Upper lobe of left lung (tissue), 4 donors: ENCODE data around the gene ELP5.

Source experiments
- EP300 ChIP-seq, 4 donors: sonication (generic); formaldehyde crosslinking; IDR thresholded peaks; one replicate each; pipeline ENCODE4 v1.5.1; 2017; ENCODE audit warnings: antibody characterized with exemption in 4 of 4, control low read depth in 2 of 4
- POLR2A ChIP-seq, 4 donors: fragments of 450-650 bp; IDR thresholded peaks; one replicate each; pipeline ENCODE4 v1.5.1; 2016 to 2017; ENCODE audit warnings: antibody characterized with exemption in 4 of 4, mild to moderate bottlenecking in 2 of 4
- POLR2AphosphoS5 ChIP-seq, 2 donors: sonication (generic); formaldehyde crosslinking; IDR thresholded peaks; one replicate each; pipeline ENCODE4 v1.5.1; 2017; ENCODE audit warnings: antibody characterized with exemption in 2 of 2
- TF ChIP-seq, protein P1 (sequence below), 6 experiments: fragments of 450-650 bp in 4 of 6; fragments of 200-600 bp in 2 of 6; sonication (generic) in 2 of 6; IDR thresholded peaks; one replicate each; pipeline ENCODE4 v1.5.1; 2016 to 2019; ENCODE audit warnings: antibody characterized with exemption in 6 of 6

- TF ChIP-seq, protein P1, sequence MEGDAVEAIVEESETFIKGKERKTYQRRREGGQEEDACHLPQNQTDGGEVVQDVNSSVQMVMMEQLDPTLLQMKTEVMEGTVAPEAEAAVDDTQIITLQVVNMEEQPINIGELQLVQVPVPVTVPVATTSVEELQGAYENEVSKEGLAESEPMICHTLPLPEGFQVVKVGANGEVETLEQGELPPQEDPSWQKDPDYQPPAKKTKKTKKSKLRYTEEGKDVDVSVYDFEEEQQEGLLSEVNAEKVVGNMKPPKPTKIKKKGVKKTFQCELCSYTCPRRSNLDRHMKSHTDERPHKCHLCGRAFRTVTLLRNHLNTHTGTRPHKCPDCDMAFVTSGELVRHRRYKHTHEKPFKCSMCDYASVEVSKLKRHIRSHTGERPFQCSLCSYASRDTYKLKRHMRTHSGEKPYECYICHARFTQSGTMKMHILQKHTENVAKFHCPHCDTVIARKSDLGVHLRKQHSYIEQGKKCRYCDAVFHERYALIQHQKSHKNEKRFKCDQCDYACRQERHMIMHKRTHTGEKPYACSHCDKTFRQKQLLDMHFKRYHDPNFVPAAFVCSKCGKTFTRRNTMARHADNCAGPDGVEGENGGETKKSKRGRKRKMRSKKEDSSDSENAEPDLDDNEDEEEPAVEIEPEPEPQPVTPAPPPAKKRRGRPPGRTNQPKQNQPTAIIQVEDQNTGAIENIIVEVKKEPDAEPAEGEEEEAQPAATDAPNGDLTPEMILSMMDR (IDR thresholded peaks at IDR 0.05), result peak in 1 of 6 experiments; percentile 8
- TF ChIP-seq POLR2AphosphoS5 (IDR thresholded peaks at IDR 0.05) (peak; percentile 83 to 88), POLR2A (IDR thresholded peaks at IDR 0.05) (peak in 3 of 4 donors; percentile 57 to 92 (median 85)), EP300 (IDR thresholded peaks at IDR 0.05) (no peak)
Observed at GRCh38 chr17:7306911-7307685, 55.1 kb downstream of the ELP5 start, which contains the start of gene EIF5A.
